ENCODE results near the gene TP53RK.

Gene TP53RK

DNA sequence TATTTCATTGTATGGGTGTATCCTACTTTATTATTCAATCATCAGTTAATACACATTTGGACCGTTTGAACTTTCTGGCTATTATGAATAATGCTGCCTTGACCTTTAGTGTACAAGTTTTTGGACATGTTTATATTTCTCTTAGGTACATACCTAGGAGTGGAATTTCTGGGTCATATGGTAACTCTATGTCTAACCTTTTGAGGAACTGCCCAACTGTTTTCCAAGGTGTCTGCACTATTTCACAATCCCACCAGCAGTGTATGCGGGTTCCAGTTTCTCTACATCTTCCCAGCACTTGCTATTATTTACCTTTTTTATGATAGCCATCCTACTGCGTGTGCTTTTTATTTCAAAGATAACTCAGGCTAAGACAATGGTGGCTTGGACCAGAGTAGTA, 23.6 kb downstream of the TP53RK start:
- DNase-seq (ENCODE audit: low spot score) = no peak

DNA sequence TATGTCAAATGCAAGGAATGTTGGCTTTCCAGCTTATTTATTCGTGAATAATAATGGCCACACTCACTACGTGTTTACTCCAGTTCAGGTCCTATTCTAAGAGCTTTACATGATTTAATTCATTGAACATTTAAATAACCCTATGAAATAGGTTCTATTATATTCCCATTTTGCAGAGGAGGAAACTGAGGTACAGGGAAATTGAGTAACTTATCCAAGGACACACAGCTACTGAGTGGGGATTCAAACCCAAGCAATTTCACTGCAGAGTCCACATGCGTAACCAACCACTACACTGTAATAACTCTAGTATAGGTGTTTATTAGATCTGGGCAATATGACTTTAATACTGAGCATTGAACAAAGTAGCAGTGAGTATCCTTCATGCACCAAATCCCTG, 25.7 kb downstream of the TP53RK start:
- DNase-seq (ENCODE audit: low spot score) = no peak

GRCh38 chr20:46661659-46662058, 27.6 kb downstream of the TP53RK start:
- DNase-seq (ENCODE audit: low spot score) = no peak

GRCh38 chr20:46660487-46660886, 28.8 kb downstream of the TP53RK start:
- no peak for DNase-seq (ENCODE audit: low spot score)

GRCh38 chr20:46657618-46658017, 31.6 kb downstream of the TP53RK start:
- DNase-seq (ENCODE audit: low spot score) = no peak

DNA sequence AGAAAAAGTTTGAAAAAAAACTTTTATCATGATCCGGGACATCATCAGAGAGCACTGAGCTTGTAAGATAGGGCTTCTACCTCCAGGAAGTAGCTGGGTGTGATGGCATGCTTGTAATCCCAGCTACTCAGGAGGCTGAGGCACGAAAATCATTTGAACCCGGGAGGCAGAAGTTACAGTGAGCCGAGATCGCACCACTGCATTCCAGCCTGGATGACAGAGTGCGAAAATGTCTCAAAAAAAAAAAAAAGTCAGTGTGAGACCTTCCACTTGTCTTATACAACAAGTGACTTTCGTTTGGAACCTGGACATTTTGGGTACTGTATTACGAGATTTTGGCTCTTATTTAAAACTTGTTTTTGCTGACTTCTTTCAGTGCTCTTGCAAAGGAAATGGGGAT, 32.1 kb downstream of the TP53RK start:
- no peak for DNase-seq (ENCODE audit: low spot score)

DNA sequence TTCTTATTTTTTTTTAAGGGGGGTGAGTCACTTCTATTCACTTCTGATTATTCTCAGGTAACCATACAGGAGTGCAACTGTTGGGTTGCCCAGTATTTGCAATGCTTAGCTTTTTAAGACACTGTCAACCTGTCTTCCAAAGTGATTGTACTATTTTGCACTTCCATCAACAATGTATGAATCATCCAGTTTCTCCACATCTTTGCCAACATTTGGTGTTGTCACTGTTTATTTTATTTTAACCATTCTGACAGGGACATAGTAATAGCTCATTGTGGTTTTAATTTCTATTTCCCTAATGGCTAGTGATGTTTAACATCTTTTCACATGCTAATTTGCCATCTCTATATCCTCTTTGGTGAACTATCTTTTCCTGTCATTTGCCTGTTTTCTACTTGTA, 36.5 kb downstream of the TP53RK start:
- DNase-seq (ENCODE audit: low spot score) = no peak

- no peak for DNase-seq (ENCODE audit: low spot score)
These were observed 37.9 kb downstream of the TP53RK start, which contains the start of gene SLC13A3 for GRCh38 chr20:46651091-46651962. Gene SLC13A3, minus strand, starts transcription at chr20:46651459. Its CDS starts 38 bp downstream, at chr20:46651421.

GRCh38 chr20:46650575-46651090, 38.6 kb downstream of the TP53RK start:
- no peak for DNase-seq (ENCODE audit: low spot score)

GRCh38 chr20:46649965-46650542, 39.2 kb downstream of the TP53RK start:
- DNase-seq (ENCODE audit: low spot score) = no peak

DNA sequence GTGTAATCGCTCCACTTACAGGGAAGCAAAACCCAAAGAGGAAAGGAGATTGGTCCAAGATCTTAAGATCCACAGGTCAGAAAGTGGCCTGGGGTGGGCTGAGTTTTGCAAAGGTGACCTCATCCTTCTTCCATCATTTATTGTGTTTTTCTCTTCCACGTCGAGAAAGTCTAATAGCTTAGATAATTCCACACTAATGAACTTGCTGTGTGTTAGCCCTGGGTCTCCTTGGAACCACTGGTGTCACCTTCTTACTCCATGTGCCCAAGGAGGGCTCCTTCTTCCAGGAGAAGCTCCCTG, 39.6 kb downstream of the TP53RK start:
- no peak for DNase-seq (ENCODE audit: low spot score)

DNA sequence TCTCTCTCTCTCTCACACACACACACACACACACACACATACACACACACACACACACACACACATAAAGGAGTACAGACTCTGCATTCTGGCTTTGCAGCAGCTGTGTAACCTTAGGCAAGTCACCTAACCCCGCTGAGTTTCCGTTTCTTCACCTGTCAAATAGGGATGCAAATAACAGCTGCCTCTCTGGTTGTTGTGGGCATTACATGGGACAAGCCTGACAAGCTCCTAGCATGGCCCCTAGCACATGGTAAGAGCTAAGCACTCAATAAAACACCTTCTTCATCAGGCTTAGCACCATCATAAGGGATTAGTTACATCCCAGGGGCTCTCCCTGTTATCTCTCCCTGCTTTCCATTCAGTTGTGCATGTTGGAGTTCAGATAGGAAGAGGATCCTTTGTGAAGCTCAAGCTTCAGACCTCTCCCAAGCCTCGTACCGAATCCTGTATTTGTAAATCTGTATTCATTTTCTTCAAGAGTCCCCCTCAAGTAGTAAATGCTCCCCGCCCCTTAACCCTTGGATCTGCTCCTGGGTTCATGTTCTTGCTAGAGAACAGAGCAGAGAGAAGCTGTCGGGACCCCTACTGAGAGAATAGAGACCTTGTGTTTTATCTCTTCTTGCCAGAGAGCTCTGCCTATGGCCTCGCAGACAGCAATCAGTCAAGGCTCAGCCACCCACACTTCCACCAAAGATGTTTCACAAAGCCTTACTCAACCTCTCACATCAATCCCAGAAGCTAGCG, 40.2 kb downstream of the TP53RK start:
- DNase-seq (ENCODE audit: low spot score) = no peak

DNA sequence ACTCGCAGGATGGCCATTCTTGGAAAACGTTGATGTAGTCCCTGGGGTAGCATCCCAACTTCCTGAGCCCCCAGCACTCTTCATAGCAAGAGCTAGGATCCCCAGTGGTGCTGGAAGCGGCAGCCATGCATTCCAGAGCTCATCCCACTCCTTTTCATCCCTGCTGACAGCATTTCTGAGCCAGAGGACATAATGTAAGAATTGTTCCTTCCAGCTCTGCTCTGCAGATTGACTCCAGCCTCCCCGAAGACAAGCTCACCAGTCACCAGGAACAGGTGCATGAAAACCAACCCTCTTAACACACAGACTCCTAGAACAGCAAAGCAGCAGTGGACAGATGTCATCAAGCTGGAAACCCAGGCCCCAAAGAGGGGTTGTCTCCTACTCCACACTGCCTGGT, 41.8 kb downstream of the TP53RK start:
- DNase-seq (ENCODE audit: low spot score) = no peak

DNA sequence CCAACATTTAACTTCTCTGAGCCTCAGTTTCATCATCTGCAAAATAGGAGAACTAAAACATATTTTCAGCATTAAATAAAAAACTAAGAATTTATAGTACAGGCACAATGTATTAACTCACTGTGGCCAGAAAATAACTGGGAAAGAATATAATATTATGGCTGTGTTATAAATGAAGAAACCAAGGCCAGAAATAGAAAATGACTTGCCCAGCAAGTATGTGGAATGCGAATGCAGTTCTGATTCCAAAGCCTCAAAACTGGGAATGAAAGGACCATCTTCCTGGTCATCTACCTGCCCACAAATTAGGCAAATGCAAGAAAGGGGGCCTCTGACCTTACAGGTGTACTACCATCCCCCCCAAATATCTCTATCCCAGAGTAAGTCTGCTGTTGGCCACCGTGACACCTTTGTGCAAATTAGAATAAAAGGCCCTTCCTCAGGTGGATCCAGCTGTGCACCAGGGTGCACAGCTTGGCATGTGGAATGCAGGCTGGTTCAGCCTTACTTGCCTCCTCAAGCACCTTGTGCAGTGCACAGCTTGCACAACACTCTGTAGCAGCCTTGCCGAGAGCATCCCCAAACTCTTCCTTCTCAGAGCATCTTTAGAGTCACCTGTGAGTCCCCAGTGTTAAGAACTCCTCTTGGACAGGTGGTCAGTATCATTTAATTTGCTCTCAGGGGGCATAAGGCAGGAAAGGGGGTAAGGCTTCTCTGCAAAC, 42.4 kb downstream of the TP53RK start:
- DNase-seq (ENCODE audit: low spot score) = no peak

GRCh38 chr20:46646122-46646521, 43.1 kb downstream of the TP53RK start:
- no peak for DNase-seq (ENCODE audit: low spot score)

- DNase-seq (ENCODE audit: low spot score) = no peak
These were observed 44.5 kb downstream of the TP53RK start for GRCh38 chr20:46644733-46645132.

- DNase-seq (ENCODE audit: low spot score) = no peak
These were observed 45.1 kb downstream of the TP53RK start for GRCh38 chr20:46644160-46644559.

DNA sequence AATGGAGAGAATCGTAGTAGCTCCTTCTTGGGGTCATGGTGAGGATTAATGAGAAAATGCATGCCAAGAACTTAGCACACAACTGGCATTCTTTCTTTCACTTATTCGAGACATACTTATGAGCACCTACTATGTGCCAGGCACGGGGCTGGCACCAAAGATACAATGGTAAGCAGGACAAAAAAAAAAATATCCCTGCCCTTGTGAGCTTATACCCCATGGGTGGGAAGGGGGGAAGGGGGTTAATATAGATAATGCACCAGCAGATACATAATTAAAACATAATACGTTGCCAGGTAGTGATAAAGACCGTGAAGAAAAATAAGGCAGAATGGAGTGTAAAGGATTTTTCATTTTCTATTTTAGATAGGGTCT, 46.3 kb downstream of the TP53RK start:
- no peak for DNase-seq (ENCODE audit: low spot score)

DNA sequence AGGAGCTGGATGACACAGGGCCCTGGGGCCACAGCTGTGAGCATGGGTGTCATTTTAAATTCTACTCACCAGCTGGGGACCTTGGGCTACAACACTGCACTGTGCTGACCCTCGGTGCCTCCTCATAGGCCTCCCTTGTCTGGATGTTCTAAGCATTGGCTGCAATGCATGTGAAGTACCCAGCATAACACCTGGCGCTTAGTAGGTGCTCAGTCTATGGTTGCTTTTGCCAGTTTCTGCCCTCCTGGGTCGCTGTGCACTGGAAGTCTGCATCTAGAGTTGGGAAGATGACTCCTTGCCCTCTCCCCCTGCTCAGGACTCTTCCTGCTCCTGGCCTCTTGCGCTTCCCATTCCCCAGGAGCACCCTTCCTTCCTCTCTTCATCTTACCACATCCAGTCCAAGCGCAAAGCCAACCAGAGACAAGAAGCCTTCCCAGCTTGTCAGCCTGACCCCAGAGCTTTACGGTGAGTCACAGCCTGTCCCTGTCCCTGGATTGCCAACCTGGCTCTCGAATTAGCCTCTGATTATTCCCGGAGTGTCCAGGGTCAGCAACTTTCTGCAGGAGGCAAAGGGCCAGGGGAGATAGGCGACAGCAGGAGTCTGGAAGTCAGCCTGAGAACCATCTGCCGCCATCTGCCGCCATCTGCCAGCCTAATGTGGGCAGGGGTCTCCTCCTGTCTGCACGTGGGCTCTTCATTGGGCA, 46.8 kb downstream of the TP53RK start:
- peak; percentile 49 for DNase-seq (ENCODE audit: low spot score)

DNA sequence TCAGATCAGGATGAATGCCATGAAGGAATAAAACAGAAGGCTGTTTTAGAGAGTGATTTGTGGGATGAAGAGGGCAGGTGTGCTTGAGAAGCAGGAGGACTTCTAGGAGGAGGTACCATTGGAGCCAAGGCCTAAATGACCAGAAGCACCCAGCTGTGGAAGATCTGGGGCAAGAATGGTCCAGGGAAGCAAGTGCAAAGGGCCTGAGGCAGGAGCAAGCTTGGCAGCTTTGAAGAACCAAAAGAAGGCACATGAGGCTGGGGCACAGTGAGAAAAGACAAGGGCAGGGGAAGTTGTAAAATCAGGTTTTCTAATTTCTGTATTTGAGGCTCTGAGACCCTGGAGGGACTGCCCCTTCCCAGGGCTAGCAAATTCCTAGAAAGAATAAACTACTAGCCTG, 47.8 kb downstream of the TP53RK start:
- DNase-seq (ENCODE audit: low spot score) = no peak

Measured in SK-N-DZ (cell line).